AG08396 (cell line): ENCODE results near the gene IER2.

Experiments used
- DNase-seq: peaks from one replicate; pipeline ENCODE4 v3.0.0; 2012; ENCODE audit warnings: low spot score, mixed read lengths

Gene IER2, protein sequence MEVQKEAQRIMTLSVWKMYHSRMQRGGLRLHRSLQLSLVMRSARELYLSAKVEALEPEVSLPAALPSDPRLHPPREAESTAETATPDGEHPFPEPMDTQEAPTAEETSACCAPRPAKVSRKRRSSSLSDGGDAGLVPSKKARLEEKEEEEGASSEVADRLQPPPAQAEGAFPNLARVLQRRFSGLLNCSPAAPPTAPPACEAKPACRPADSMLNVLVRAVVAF

DNA sequence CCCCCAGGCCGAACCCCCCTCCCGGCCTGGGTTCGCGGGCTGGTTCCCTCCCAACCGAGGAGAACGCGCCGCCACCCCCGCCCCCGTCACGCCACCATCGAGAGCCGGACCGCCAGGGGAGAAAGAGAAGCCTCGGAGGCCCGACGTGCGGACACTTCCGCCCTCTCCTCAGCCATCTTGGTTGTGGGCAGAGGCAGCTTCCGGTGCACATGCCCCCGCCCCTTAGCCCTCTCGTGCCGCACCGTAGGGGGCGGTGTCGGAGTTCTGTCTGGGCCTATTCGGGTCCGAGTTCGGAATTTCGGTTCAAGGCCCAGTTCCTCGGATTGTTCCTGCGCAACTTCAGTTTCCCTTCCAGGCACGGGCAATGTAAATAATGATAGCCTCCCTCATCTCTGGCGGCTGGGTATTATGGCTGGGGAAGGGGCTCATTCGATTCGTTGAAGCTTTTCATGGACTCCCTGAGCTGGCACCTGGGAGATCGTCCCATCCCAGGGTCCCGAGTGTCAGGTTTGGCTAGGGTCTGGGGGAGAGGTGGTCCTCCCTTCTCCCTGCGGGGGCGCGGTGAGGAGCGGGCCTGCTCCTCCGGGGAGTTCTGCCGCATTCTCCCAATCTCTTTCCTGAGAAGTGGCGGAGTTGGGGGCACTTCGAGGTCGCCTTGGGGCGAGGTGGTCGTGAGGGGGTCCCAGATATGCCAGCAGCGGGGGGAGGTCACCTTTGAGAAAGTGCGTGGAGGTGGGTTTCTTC is at the start of gene IER2, which contains the start of gene STX10:
TSS of gene IER2 (plus strand) at position 225 of the 744 bp plus-strand sequence. CDS start 2,776 bp downstream, outside the sequence.
TSS of gene STX10 (minus strand) at position 189 of the 744 bp plus-strand sequence. CDS start 202 bp downstream, outside the sequence.
- DNase-seq: peak; percentile 94

DNA sequence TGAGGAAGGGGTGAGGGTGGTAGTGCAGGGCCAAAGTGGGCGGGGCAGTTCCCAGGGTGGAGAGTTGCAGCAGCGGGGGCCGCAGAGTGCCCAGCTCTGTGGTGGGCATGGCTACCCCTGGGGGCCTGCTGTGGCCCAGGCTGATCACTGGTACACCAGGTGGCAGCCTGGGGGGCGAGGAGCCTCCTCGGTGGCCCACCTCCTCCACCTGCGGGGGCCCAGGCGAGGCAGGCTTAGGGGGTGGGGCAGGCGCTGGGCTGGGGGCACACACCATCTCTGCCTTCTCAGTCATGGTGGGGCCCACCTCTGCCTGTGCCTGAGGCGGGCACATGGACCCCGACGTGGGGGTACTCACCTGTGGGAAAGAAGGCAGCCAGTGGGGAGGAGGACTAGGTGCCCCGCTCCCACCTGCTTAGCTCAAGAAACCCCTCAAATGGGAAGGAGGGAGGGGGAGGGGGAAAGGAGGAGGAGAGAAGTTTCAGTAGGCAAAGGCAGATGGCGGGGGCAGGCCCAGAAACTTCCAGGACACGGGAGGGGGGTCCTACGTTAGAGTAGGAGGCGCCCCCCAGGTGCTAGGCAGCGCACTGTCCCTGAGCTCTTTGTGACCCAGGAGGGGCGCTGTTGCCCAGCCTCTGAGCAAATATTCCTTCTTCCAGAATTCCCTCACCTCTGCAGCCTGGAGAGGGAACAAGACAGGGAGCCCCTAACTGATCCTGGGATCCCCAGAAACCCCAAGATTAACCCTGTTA is 49.2 kb upstream of the IER2 start:
- no peak for DNase-seq

- no peak for DNase-seq
Observed at GRCh38 chr19:13101590-13102415, 48.4 kb upstream of the IER2 start.

DNA sequence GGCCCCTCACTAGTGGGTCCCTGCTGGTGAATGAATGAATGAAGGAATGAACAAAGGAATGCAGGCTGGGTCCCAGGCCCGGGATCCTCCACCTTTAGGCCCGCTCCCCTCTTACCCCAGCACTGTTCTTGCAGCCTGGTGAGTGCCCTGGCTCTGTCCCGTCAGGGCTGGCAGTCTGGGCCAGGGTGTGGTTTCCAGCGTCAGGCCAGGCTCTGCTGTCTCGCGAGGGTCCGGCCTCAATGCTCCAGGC is 47.9 kb upstream of the IER2 start:
- no peak for DNase-seq

DNA sequence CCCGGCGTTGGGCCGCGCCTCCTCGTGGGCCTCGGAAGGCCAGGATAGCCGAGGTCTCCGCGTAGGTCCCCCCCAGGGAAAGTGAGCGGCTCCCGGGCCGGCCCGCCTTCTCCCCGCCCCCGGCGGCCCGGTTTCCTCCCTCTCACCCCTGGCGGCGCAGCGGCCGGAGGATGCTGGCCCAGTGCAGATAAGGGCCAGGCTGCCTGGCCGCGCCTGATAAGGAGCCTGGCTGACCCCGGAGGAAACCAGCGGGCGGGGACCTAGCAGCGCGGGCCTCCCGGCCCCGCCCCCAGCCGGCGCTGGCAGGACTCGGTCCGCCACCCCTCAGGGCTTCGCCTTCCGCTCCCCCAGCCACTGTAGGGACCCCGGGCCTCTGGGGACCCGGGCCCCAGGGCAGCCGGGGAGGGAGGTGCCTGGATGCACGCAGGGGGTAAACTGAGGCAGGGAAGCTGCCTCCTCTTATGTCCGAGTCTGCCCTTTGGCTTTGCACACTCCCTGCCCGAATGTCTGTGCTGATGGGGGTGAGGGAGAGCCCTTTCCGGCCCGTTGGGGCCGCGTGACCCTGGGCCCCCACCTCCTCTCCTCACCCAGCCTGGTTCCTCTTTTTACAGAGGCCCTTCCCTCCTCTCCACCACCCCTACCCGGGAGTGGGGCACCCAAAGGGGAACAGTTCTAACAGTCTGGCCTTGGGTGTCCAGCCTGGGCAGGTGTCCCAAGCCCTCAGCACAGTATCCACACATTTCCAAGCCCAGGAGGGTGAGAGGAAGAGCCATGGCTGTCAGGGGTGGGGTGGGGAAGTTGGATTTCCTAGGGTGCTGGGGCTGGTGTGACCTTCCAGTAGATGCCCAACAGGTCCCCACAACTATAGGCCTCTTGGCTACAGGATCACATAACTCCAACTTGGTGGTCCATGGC is 47.3 kb upstream of the IER2 start, which contains the start of gene LYL1:
TSS of gene LYL1 (minus strand) at position 193 of the 915 bp plus-strand sequence. CDS start 1,687 bp downstream, outside the sequence.
- peak; percentile 82 for DNase-seq

- no peak for DNase-seq
Observed at GRCh38 chr19:13103581-13104359, 46.4 kb upstream of the IER2 start.

DNA sequence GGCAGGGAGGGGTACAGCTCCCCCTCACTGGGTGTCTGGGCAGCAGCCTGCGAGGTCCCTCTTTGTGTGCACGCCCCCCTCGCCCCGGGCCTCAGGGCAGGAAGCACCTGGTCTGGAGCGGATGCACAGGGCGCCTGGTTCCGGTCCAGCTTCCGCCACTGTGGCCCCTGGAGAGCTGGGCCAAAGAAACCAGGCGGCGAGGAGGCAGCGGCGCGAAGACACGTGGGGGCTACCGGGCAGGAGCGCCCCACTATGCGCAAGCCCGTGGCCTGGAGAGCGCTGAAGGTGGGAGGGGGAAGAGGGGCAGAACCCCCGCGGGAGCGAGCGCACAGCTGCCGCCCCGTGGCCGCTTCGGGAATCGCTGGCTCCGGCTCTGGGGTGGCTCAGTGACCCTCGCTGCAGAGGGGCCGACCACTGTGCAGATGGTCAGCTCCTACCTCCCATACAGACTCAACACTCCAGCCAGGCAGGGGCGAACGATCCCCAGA is 45.8 kb upstream of the IER2 start:
- DNase-seq: peak; percentile 67

DNA sequence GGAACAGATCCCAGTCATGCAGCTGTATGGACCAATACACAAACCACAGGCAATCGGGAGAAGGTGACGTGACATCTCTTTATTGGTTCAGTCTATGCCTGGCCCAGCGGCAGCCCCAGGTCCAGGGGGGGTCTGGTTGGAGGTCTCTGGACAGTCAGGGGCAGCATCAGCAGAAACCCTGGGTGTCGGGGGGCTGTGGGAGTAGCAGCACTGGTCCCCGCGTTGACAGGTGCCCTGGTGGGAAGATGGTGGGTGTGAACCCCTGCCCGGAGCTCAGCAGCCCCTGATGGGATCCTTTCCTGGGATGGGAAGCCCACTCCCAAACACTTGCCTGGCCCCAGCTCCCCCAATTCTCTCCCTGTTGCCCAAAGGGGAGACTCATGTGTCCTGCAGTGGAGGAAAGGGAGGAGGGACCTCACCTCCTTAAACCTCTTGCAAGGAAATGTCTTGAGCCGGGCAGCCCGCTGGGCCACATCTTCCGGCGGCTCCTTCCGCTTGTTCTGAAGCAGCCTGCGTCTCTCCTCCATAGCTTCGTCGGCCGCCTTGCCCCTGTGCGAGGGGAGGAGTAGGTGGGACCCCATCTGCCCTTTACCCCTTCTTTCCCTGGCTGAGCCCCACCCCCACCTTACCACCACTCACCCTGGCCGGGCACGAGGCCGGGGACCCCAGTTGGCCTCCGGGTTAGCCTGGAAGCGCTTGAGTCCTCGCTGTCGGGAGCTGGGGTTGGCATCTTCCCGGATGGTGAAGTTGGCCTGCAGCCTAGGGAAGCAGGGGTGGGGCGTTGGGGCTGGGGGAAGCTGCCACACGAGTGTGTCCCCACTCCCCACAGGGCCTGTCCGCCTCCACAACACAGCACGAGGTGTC is 45.1 kb upstream of the IER2 start:
- no peak for DNase-seq

DNA sequence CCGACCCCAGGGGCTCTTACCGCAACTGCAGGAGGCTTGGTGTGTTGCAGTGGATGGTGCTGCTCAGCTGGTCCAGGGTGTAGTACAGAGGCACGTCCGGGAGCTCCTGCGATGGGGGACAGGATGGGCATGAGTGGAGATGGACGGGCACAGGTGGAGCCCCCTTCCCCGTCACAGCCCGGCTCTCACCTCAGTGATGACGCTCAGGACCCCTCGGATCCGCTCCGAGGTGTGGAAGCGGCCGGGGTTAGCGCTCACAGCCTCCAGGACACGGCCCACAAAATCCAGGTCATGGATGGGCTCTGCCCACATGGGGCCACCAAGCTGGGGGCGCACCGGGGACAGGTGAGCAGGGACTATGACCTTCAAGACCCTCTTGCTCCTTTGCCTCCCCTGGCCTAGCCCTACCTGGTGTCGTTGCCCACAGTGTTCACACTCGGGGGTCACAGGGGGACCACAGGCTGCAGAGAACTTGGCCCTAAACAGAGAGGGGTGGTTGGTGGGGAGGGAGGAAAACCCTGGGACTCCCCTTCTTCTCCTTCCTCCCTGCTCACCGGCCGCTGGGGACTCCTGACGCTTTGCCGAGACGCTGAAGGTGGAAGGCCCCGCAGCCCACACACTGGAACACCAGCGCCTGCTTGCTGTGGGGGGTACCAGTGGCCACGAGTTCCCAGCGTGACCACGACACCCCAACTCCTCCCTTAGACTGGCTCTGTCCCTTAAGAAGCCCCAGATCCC is 40.7 kb upstream of the IER2 start:
- no peak for DNase-seq

DNA sequence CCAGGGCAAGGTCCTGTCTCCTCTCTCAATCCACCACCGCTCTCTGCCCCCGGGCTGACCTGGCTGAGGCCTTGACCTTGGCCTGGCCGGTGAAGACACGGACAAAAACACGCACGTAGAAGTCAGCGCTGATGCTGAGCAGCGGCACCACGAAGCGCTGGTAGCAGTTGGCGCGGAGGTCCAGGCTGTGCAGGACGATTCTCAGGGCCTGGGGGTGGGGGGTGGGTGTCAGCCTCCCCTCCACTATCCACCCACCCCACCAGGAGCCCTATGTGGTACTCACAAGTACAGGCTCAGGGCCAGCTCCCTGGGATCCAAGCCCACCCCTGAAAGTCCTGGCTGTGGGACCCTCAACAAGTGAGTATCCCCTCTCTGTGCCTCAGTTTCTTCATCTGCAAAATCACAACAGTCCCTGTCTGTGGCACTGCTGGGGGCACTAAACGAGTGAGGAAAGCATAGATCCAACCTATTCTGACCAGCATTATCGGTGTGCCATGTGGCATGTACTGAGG is 40.1 kb upstream of the IER2 start:
- DNase-seq: no peak

GRCh38 chr19:13112555-13112954 is 37.7 kb upstream of the IER2 start:
- no peak for DNase-seq

- DNase-seq: no peak
Observed at GRCh38 chr19:13115936-13116281, 34.3 kb upstream of the IER2 start.

DNA sequence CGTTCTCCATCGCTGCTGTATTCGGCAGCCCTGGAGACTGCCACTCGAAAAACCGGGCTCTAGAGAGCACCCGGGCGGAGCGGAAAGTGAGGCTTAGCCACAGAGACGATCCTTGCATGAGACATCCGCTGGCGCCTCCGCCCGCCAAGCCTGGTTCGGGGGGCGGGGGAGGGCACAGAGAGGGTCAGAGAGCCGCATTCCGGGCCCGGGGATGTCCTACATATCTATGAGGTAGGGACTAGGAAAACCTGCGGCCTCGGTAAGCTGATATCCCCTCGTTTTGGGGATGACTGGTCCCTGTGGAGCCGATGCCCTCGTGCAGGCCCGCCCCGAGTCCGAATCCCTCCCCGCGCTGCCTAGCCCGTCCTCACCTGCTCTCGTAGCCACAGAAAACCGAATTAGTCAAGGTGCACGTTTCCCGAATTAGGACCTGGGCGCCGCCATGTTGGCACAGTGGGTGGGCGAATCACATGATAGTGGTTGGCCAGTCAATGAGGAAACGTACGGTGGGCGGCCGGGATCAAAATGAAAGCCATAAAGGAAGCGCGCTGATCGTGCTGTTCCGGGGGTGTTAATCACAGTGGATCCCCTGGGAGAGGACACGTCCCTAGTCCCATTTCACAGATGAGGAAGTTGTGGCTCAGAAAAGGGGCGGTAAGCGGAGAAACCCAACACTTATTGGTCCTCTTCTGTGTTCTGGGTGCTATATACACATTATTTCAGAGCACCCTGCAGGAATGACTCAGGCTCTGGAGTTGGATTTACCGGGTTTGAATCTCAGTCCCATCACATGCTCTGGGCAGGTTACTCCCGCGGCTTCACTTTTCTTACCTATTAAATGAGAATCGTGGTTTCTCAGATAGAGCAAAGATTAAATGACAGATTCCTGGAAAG is 33.7 kb upstream of the IER2 start, which contains the start of gene TRMT1:
TSS of gene TRMT1 (minus strand) at position 459 of the 894 bp plus-strand sequence. CDS start at position 118, 341 bp downstream.
- DNase-seq: peak; percentile 95

DNA sequence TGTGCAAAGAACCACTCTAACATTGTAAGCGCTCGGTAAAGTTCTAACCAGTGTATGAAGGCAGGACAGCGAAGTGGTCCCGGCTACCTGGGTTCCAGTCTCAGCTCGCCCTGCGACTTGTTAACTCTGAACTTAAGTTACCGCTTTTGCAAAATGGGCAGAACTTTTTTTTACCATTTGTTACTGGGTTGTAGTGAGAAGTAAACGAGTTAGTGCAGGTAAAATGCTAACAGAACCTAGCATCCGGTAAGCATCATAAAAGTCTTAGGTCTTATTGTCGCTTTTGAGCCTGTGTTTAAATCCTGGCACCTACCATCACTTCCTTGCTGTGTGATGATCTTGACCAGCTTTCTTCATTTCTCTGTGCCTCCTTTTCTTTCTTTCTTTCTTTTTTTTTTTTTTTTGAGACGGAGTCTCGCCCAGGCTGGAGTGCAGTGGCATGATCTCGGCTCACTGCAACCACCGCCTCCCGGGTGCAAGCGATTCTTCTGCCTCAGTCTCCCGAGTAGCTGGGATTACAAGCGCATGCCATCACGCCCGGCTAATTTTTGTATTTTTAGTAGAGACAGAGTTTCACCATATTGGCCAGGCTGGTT is 32.9 kb upstream of the IER2 start:
- no peak for DNase-seq

GRCh38 chr19:13117772-13118423 is 32.3 kb upstream of the IER2 start, which contains the start of gene NACC1:
NACC1 (plus strand) TSS chr19:13118264; CDS start chr19:13135208, 16,944 bp downstream.
- peak; percentile 98 for DNase-seq
